GM19372 (cell line): Measurements from ENCODE around the gene FSCN2.
A peak's percentile ranks its signal among the peaks of the same experiment; 100 is the strongest.

ENCODE experiments used
- ATAC-seq: cut with Tn5 transposase; IDR thresholded peaks from one replicate; pipeline ENCODE4 v1.9.1; 2021; ENCODE audit warnings: mild to moderate bottlenecking, low read depth, moderate library complexity; ENCODE audit not compliant: unreplicated experiment

The FSCN2 gene

DNA sequence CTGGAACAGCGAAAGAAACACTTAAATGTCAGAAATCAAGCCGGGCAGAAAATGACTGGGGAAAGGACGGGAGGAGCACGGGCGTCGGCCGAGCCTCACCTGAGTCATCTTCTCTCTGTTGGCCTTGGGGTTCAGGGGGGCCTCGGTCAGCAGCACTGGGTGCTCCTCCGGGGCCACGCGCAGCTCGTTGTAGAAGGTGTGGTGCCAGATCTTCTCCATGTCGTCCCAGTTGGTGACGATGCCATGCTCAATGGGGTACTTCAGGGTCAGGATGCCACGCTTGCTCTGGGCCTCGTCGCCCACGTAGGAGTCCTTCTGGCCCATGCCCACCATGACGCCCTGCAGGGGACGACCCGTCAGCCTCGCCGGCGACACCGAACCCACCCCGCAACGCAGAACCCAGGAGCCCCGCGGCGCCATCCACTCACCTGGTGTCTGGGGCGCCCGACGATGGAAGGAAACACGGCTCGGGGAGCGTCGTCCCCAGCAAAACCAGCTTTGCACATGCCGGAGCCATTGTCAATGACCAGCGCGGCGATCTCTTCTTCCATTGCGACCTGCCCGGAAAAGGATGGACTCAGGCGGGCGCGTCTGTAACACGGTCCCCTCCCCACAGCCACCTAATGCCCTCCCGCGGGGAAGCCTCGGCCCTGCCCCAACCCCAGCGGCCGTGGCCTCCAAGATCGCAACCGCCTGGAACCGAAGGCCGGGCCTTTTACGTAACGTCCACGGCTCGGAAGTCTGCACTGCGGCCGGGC is 16.2 kb upstream of the FSCN2 start:
- ATAC-seq: no peak

DNA sequence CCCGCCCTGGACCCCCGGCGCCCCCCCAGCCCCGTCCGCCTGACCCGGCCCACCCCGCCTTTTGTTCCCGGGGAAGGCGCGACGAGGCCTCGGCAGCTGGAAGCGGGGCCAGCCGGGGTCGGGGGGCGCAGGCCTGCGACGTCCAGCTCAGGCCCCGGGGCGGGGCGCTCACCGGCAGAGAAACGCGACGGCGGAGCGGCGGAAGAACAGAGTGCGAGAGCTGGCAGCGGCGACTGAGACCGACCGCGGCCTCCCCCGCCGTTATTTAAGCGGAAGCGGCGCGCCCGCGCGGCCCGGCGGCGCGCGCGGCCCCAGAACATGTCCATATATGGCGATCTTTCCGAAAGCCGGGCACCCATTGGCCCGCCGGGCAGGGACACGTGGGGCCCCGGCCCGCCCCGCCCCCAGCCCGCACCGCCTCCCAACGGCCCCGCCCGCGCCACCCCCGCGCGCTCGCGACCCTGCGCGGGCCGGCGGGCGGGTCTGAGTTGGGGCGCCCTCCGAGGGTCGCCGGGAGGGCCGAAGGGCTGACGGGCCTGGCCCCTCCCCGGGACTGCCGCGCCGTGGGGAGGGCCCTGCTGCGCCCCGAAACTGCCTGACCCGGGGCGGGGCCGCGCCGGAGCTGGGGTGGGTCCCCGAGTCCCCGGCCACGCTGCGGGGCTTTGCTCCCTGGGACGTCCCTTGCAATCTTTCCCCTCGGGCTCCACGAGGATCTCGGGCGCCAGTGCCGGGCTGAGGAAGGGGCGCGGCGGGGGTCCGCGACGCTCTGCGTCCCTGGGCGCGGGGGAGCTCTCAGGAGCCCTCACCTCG is 15.4 kb upstream of the FSCN2 start, which contains the start of gene ACTG1:
ACTG1 (minus strand) TSS at position 238 of the 810 bp plus-strand sequence. CDS start 445 bp downstream, outside the sequence.
- ATAC-seq: peak; percentile 49

GRCh38 chr17:81513372-81513752 is 14.8 kb upstream of the FSCN2 start:
- no peak for ATAC-seq

DNA sequence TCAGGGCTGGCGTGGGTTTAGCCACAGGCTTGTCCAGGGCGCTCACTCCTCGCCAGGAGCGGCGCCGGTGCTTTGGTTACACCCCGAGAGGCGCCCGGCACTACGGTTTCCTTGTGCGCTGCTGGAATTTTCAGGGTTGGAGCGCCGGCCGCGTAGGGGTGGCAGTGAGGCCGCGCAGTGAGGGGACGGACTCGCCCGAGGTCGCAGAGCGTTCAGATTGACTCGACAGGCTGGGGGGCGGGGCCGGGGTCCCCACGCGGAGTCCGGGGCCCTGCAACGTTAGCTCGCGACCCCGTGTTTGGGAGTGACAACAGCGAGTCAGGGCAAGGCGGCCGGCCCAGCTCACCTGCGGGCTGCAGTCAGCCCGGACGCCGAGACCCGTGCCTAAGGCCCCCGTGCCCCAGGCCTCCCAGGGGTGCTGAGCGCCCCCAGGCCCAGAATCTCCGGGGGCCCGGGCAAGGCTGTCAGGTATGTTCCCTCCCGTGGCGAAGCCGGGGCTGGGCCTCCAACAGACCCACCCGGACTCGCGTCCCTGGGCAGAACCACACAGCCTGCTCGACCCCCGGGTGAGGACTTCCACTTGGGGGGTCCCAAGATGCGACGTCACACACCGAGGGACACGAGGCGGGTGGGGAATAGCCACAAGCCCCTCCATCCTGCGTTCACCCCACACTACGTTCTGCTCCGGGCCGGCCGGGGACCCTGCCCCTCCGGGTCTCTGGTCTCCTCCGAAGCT is 14.3 kb upstream of the FSCN2 start:
- no peak for ATAC-seq

DNA sequence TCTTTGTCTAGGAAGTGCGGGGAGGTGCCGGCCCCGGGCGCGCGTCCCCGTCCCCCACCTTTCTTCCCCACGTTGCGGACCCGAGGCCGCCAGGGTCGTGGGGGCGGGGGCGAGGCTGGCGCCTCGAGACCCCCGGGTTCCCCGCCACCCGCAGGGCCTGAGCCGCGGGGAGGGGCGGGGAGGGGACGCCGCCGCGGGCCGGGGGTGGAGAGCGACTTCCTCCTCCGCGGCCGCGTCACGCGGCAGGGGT is 13.8 kb upstream of the FSCN2 start:
- ATAC-seq: no peak

DNA sequence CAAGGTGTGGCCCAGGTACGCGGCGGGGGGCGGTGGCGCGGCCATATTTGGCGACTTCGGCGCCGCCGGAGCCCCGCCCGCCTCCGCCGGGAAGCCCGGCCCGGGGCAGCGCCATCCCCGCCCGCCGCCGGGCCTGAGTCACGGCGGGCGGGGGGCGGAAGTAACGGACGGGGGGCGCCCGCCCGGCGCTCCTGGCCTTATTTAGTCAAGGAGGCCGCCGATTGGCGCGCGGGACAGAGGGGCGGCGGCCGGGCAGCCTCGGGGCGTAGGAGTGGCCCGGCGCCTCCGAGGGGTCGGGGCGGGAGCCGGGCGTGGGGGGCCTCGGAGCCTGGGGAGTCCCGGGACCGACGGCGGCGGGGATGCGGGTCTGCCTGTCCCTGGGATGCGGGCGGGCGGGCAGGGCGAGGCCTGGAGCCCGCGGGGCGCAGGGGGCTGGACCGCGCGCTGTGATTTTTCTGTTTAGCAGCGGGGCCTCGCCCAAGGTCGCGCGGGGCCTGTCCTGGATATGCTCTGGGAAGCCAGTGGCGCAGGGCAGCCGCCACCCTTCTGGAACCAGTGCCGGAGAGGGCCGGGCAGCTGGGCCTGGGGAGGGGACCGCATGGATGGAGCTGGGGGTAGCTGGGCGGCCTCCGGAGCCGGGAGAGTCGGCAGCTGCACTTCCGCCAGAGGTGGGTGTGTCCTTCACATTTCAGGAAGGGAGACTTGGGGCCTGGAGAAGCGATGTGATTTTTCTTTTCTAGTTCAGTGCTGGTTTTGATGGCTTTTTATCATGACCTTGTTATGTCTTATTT is 13.2 kb upstream of the FSCN2 start:
- ATAC-seq: no peak

GRCh38 chr17:81515530-81516041 is 12.6 kb upstream of the FSCN2 start:
- ATAC-seq: no peak

GRCh38 chr17:81516439-81516838 is 11.7 kb upstream of the FSCN2 start:
- ATAC-seq: no peak

DNA sequence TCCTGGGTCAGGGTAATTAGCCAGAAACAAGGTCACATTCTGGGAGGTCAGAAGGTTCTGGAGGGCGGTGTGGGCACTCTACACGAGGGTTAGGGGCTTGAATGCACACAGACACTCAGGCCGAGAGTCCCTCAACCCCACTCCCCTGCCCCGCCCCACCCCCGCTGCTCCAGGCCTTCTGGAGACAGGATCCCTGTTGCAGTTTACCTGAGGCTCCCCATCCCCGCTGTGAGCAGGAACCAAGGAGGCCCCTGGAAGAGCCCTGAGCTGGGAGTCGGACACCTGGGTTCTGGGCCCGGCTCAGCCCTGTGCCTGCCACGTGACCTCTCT is 11.2 kb upstream of the FSCN2 start:
- ATAC-seq: no peak

GRCh38 chr17:81517339-81518112 is 10.7 kb upstream of the FSCN2 start:
- ATAC-seq: no peak

DNA sequence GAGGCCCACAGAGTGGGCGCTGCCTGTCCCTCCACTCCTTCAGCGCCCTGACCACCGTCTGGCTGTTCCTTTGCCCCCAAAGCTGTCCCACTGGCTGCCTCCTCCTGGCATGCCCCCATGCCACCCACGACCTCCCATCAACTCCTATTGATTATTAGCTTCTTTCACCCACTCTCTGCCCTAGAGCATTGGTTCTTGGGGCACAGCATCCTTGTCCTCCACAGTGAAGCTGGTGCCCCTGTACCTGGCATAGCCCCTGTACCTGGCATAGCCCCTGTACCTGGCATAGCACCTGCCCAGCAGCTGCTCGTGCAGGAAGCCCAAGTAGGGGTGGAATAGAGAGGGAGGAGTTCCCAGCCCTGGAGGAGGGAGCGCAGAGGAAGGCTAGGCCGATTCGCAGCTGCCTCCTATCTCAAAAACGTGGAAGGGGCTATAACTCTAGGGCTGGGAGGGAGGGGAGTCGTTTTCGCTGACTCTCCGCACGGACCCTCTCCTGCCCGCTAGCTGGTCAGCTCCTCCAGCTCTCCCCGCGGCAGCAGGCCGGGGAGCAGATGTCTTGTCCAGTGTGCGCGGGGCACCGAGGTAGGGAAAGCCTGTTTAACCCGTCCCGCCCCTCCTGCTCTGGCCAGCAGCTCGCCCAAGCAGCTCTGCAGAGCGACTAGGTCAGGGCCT is 9.9 kb upstream of the FSCN2 start:
- ATAC-seq: no peak

- ATAC-seq: no peak
Observed at GRCh38 chr17:81518785-81519283, 9.3 kb upstream of the FSCN2 start.

DNA sequence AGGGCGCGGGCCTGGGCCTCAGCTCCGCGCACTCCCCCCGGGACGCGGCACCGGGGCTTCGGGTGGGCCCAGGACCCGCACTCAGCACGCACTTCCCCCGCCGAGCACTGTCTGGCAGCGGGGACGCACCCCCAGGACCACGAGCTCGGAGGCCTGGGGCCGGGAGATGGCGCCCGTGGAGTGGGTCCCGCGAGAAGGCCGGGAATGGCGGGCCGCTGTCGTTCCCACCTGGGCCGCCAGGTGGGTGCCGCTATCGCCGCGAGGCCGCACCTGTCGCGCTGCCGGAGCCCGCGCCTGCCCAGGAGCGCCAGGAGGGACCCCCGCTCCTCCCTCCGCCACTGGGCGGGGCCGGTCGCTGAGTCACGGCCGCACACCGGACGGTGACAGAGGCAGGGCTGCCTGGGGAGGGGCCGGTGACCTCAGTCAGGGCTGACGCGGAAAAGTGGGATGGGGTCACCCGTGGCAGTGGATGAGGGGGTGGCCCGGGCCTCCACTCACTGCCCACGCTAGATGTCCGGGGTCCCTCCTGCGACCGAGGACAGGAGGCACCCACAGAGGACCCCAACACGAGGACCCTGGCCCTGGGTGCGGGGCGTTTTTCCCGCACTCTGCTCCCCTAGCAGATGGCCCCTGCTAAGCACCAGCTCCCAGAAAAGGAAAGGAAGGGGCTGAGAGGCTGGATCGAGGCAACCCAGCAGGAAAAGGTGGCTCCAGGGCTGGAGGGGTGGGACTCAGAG is 8.7 kb upstream of the FSCN2 start:
- ATAC-seq: no peak

- no peak for ATAC-seq
Observed at GRCh38 chr17:81520021-81520901, 7.9 kb upstream of the FSCN2 start.

GRCh38 chr17:81522491-81523401 is 5.4 kb upstream of the FSCN2 start:
- no peak for ATAC-seq

GRCh38 chr17:81523402-81524038 is 4.7 kb upstream of the FSCN2 start:
- no peak for ATAC-seq
